Measurements from ENCODE around the gene MYRF.
A peak's percentile ranks its signal among the peaks of the same experiment; 100 is the strongest.

MYRF gene

GRCh38 chr11:61800331-61801281 lies 48.2 kb downstream of the MYRF start:
- DNase-seq, result no peak

DNA sequence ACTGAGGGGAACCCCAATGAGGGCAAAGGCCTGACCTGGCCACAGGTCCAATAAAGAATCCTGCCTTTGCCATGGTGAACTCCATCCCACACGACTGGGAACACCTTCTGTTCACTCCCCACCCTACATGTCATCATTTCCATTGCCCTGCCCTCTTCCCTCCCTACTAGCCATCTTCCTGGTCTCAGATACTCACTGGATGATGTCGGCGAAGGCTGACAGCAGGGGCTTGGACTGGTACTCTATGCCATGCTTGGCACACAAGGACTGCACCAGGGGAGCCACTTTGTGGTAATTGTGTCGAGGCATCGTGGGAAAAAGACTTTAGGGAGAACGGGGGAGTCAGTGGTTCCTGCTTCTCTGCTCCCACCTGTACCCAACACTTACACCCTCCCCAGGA lies 50.2 kb downstream of the MYRF start:
- DNase-seq, result no peak

DNA sequence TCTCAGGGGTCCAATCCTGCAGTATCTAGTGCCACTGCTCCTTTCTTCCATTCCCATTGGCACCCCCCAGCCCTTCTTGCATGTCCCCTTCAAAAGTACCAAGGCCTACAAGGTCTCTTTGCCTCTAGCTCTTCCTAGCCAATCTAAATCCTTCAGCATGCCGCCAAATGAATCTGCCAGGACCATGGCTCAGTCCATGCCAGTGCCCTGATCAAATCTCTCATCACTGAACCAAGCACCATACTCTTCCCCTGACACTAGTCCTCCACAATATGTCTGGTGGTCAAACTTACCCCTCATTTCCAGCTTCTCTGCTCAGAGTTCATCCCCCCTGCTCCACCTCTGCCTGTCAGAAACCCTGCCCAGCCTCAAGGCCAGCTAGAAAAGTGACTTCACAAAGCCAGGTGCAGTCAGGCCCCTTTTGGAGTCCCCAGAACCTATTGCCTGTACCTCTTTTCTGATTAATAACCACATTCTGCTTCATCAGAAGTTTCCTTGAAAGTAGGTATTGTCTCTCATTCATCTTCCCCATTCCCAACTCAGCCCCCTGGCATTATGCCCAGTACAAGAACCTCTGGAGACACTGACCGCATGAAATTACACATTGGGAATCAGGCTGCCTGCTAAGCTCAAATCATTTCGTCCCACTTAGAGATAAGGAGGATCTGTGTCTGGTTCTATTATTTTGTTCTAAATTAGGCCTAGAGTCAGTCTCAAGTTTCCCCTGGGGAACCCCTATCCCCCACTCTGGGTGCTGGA lies 51.6 kb downstream of the MYRF start:
- no peak for DNase-seq

GRCh38 chr11:61805146-61805545 lies 52.7 kb downstream of the MYRF start:
- DNase-seq, result no peak

DNA sequence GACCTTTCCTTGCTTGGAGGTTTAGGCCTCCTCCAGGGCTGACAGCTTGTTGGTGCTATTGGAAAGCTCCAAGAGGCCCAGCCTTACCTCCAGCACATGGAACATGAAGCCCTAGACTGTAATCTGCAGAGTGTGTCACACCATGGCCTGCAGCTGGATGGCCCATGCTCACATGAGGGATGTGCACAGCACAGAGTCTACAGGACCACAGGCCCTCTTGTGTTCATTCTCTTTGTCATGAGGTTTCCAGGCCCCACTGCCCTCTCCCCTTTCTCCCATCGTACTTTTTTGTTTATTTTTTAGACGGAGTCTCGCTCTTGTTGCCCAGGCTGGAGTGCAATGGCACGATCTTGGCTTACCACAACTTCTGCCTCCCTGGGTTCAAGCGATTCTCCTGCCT lies 54.3 kb downstream of the MYRF start:
- DNase-seq, result no peak

- DNase-seq, result no peak
Observed at GRCh38 chr11:61810671-61811175, 58.3 kb downstream of the MYRF start.

- DNase-seq, result no peak
Observed at GRCh38 chr11:61811831-61812230, 59.4 kb downstream of the MYRF start.

DNA sequence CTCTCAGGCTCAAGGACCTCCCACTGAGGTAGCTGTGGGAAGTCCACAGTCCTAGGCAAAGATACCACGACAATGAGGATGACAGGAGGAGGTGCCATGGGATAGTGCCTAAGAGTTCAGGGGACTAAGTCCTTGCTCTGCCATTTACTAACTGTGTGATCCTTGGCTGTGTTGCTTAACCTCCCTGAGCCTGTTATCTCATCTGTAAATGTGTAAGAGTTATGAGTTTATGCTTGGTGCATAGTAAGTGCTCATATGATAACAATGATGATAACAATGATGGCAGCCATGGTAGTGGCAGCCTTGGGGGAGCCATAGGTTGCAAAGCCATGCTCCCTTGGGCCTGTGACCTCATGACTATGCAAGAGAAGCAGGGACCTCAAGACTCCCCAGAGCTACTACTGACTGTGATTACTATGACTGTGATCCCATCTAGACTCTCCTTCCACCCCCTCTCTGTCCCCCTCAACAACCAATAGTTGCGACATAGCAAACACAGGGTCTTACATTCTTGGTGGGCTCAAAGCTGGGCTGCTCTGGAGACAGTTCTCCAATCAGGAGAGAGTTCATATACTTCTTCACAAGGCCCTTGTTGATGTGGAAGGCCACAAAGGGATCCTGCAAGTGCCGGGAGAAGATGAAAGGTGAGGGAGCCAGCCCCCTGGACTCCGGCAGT lies 60.4 kb downstream of the MYRF start:
- no peak for DNase-seq

- peak; percentile 71 for DNase-seq
Observed at GRCh38 chr11:61814247-61814957, 62.0 kb downstream of the MYRF start.

GRCh38 chr11:61814958-61815789 lies 62.7 kb downstream of the MYRF start:
- DNase-seq, result peak; percentile 94

DNA sequence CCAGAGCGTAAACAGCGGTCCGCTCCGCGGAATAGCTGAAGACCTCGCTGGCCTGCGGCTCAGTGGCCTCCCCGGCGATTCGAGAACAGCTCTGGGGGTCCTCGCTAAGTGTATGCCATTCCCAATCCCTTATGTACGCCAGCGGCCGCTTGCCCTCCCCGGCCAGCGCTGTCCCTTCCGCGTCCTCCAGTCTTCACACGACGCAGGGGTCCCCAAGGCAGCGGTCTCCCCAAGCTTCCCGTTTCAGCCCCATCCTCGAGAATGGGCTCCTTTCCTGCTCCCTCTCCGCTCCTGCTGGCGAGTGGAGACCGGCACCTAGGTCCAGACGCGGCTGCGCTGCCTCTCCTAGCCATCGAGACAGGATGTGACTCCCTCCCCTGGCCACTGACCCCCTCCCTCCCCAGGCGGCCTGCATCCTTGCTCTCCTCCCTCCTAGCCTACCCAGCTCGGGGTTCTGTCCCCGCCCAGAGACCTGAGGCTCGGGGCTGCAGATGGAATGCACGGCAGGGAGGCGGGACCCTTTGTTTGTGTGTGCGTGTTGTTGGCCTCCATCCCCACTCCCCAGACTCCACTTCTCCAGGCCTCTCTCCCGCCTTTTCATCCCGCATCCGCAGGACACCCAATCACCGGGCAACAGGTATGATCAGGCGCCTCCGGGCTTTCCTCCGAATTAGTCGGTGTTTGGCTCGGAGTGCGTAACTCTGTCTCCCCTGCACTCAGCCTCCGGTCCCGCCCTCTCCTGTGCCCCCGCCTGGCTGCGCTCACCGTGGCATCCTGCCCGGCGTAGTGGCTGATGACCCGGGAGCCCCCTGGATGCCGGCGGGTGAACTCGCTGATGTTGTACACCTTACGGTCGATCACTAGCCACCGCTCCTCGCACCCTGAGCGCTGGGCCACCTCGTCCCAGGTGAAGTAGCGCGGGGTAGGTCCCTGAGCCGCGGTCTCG lies 63.6 kb downstream of the MYRF start:
- peak; percentile 64 for DNase-seq

DNA sequence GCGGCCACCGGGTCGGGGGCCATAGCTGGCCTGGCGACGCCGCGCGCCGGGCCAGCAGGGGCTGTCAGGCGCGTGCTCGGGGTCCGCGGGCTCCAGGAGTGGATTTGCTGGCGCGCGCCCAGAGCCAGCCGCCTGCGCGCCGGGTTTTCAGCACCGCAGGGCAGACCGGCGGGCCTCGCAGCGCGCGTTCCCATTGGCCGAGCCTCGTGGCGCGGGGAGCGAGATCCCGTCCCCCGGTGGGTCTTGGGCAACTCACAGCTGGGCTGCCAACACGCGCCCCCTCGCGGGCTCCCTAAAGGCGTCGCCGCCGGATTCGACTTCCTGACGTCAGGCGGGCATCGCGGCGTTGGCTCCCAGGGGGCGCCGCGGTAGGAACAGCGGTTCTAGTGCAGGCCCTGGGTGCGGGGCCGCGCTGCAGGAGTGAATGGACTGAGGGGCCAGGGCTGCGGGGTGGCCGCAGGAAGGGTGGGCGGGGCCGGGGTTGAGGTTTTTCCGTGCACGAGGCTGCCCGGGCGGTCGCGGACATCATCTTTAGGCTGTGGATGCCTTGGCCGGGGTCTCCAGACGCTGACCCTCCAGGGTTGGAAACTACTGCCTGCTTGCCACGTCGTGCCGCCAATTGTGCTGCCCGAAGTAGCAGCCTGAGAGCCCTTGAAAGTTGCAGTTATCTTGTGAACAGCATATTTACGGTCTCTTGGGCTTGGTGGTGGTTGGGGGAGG lies 64.5 kb downstream of the MYRF start, which contains the start of gene FADS1:
TSS of gene FADS1 (minus strand) at position 268 of the 720 bp plus-strand sequence. CDS start at position 194, 74 bp downstream.
- peak; percentile 98 for DNase-seq

DNA sequence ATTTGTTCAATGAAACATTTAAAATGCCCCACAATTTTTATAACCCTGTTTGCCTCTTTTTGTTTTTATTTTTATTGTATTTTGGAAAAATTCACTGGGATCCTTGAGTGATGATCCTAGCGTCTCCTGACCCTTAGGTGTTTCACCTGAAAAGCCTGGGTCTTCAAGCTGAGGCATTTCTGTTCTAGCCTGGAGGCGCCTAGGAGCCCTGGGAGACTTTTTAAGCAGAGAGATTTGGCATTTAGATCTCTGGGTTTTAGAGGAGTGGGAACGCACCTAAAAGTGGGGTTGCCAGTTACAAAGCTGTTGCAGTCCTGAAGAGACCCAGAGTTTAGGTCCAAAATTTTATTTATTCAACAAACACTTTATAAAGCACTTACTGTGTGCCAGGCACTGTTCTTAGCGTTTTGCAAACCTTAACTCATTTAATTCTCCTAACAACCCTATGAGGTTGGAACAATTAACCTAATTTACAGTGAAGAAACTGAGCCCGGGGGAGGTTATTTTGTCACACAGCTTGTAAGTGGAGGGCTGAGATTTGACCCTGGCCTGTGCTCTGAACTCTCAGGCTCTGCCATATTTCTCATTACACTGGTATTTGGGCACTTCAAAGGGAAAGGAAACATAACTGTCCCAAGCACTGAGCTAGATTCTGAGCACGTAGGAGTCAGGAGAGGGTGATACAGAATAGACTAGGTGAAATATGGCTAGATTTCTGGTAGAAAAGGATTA lies 65.2 kb downstream of the MYRF start:
- DNase-seq, result no peak

DNA sequence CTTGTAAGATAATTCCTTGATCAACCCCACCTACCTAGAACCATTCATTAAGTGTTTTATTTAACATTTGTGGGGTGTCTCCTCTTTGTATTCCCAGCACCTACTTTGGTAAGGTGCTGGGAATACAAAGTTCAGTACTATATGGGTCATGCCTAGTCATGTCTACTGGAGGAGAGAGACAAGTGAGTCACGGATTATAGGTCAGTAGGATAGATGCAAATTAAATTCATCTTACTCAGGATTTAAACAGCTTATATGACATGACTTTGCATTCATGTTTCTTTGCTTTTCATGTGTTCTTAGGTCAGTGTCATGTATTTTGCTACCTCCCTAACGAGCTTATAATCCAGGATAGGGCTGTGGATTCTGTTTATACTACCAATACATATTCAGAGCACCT lies 67.7 kb downstream of the MYRF start:
- no peak for DNase-seq

DNA sequence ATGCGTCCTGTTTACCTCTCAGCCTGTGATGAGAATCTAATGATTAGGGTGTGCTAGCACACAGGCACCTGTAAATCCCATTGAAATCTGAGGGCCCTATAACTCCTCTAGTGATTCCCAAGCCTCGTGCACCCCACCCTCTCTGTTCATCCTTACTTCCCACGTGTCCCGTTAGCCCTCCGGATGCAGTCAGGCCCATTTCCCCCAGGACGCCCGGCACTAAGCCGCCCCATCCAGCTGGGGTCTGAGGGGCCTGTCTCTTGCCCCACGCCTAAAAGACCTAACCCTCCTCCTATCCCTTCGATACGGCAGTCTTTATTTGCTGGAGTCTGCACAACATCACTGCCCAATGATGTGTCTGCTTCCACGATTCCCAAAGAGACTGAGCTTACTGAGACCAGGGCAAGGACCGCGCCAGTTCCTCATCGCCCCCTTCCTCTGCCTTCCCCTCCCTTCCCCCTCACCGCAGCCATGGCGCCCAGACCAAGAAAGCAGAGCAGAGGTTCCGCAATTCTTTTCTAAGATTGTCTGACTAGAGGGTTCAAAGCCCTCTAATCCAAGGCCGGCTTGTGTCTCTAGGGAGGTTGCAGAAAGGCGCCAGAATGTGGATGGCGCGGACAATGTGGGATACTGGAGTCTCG lies 74.6 kb downstream of the MYRF start:
- no peak for DNase-seq

- peak; percentile 98 for DNase-seq
Observed at GRCh38 chr11:61827571-61828378, 75.3 kb downstream of the MYRF start, which contains the start of gene FADS2. Gene FADS2, plus strand, starts transcription at chr11:61828300. Its CDS starts 91 bp downstream, at chr11:61828391.

GRCh38 chr11:61828379-61828628 lies 75.9 kb downstream of the MYRF start:
- DNase-seq, result no peak

All from NCI-H345 (cell line).